HG03565 (cell line): ENCODE results near the gene CAPZA3.
"Not testable (repeated sequence)": the region's sequence is repeated elsewhere in the genome, so short reads cannot be mapped to it uniquely, and the experiment has no call there.

Source experiments
- ATAC-seq: cut with Tn5 transposase; IDR thresholded peaks from one replicate; pipeline ENCODE4 v1.9.1; 2021; ENCODE audit warnings: mild to moderate bottlenecking, moderate library complexity; ENCODE audit not compliant: unreplicated experiment

The CAPZA3 gene

DNA sequence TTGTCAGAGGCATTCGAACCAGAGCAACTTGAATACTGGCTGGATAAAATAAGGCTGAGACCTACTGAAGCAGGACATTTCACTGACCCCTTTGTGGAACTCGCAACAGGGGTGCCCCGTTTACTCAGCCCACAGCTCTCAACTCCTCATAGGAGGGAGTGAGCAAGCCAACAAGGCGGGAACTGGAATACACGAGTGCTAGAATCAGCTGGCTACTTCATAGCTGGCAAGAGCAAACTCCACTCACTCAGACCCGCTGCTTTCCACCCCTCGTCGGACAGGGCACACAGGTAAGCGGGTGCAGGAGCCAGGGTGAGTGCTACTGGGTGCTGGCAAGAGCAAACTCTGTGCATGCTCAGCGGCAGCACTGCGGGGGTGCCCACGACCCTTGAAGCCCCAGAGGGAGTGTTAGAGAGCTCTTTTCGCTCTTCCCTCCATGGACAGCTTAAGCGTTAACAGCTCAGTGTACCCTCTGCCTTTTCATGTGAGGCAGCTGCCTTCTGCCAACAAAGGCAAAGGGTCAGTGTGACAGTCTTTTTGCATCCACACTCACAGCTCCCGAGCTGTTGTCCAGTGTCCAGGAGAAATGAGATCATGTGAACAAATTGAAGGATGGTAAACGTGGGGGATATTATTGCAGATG is 15.7 kb downstream of the CAPZA3 start:
- no peak for ATAC-seq

GRCh38 chr12:18754124-18754707 is 16.3 kb downstream of the CAPZA3 start:
- no peak for ATAC-seq

DNA sequence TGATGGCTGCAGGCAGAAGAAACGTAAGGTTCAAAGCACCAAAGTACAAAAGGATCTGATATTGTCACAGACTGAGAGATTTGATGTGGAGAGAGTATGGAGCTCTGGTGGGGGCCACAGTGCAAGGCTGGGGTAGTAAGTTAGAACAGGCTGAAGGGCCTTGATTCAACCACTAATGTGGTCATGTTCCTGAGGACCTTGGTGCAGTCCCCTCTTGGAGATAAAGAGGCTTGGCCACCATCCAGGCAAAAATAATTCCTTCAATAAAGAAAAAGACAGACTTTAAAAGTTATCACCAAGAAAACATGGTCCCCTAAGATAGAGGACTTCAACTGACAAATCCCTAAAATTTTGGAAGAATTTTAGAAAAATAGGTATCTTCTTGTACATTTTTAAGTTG is 17.4 kb downstream of the CAPZA3 start:
- no peak for ATAC-seq

DNA sequence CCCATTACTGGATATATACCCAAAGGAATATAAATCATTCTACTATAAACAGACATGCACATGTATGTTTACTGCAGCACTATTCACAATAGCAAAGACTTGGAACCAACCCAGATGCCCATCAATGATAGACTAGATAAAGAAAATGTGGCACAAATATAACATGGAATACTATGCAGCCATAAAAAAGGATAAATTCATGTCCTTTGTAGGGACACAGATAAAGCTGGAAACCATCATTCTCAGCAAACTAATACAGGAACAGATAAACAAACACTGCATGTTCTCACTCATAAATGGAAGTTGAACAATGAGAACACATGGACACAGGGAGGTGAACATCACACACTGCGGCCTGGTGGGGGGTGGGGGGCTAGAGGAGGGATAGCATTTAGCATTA is 28.6 kb downstream of the CAPZA3 start:
- not testable (repeated sequence) for ATAC-seq

DNA sequence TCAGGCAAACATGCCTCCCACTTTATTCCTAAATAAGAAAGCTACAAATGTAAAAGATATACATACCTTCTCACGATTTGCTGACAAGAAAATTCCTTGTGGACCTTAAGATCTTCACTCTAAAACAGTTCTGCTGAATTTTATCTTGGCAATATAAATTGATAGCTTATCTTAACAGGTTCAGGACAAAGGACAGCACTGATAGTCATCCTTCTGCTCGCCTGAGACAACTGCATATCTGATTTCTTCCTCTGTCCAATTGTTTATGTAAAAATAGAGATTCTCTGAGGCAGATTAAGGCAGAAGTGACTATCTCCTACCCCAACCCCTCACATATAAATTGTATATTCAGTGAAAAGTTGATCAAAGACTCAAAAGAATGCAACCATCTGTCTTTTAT is 44.9 kb downstream of the CAPZA3 start:
- no peak for ATAC-seq

DNA sequence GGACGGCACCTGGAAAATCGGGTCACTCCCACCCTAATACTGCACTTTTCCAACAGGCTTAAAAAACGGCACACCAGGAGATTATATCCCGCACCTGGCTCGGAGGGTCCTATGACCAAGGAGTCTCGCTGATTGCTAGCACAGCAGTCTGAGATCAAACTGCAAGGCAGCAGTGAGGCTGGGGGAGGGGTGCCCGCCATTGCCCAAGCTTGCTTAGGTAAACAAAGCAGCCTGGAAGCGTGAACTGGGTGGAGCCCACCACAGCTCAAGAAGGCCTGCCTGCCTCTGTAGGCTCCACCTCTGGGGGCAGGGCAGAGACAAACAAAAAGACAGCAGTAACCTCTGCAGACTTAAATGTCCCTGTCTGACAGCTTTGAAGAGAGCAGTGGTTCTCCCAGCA is 47.5 kb downstream of the CAPZA3 start:
- not testable (repeated sequence) for ATAC-seq
